ENCODE measurements around the gene TBX4. TPM values are rescaled to one million over a fixed set of nuclear protein-coding genes. Genes with fewer than 3 reads are reported as not detected.

TBX4 gene
- total RNA-seq, 2 donors from 2014 or later, result not detected

GRCh38 chr17:61460796-61461585 lies 8.8 kb downstream of the TBX4 start:
- ATAC-seq (replicated peaks), result no peak
- Mint-ChIP-seq H3K36me3 (ENCODE audit: low read depth) (no peaks in the 10 kb centered on the region), H3K27ac (no peak overlapping the region), H3K4me3 (no peak overlapping the region), H3K4me1 (no peaks in the 10 kb centered on the region), H3K9me3 (no peaks in the 10 kb centered on the region), H3K27me3 (peaks cover 71% of the 10 kb centered on the region)

GRCh38 chr17:61461586-61461966 lies 9.4 kb downstream of the TBX4 start:
- Mint-ChIP-seq H3K27ac (no peak overlapping the region), H3K36me3 (ENCODE audit: low read depth) (no peaks in the 10 kb centered on the region), H3K4me3 (no peak overlapping the region), H3K9me3 (no peaks in the 10 kb centered on the region), H3K4me1 (no peaks in the 10 kb centered on the region), H3K27me3 (peaks cover 73% of the 10 kb centered on the region)
- no peak for ATAC-seq (replicated peaks)

- no peaks in the 10 kb centered on the region for H3K4me1 Mint-ChIP-seq
- H3K4me3 Mint-ChIP-seq, result no peak overlapping the region
- H3K27ac Mint-ChIP-seq, result no peak overlapping the region
- peaks cover 71% of the 10 kb centered on the region for H3K27me3 Mint-ChIP-seq
- no peak for ATAC-seq (replicated peaks)
- no peaks in the 10 kb centered on the region for H3K36me3 Mint-ChIP-seq (ENCODE audit: low read depth)
- H3K9me3 Mint-ChIP-seq, result no peaks in the 10 kb centered on the region
Measured at GRCh38 chr17:61461967-61462718, 9.9 kb downstream of the TBX4 start.

- Mint-ChIP-seq H3K4me1 (no peaks in the 10 kb centered on the region), H3K9me3 (no peaks in the 10 kb centered on the region), H3K27me3 (peaks cover 71% of the 10 kb centered on the region), H3K36me3 (ENCODE audit: low read depth) (no peaks in the 10 kb centered on the region), H3K4me3 (no peak overlapping the region), H3K27ac (no peak overlapping the region)
- no peak for ATAC-seq (replicated peaks)
Measured at GRCh38 chr17:61462719-61463315, 10.6 kb downstream of the TBX4 start.

GRCh38 chr17:61463316-61464129 lies 11.3 kb downstream of the TBX4 start:
- no peaks in the 10 kb centered on the region for H3K36me3 Mint-ChIP-seq (ENCODE audit: low read depth)
- H3K9me3 Mint-ChIP-seq, result no peaks in the 10 kb centered on the region
- no peak overlapping the region for H3K4me3 Mint-ChIP-seq
- no peaks in the 10 kb centered on the region for H3K4me1 Mint-ChIP-seq
- peaks cover 65% of the 10 kb centered on the region for H3K27me3 Mint-ChIP-seq
- H3K27ac Mint-ChIP-seq, result no peak overlapping the region
- ATAC-seq (replicated peaks), result no peak

- H3K4me1 Mint-ChIP-seq, result no peaks in the 10 kb centered on the region
- H3K9me3 Mint-ChIP-seq, result no peaks in the 10 kb centered on the region
- ATAC-seq (replicated peaks), result no peak
- no peak overlapping the region for H3K27ac Mint-ChIP-seq
- H3K4me3 Mint-ChIP-seq, result no peak overlapping the region
- peaks cover 57% of the 10 kb centered on the region for H3K27me3 Mint-ChIP-seq
- no peaks in the 10 kb centered on the region for H3K36me3 Mint-ChIP-seq (ENCODE audit: low read depth)
Measured at GRCh38 chr17:61464130-61464842, 12.1 kb downstream of the TBX4 start.

GRCh38 chr17:61464843-61465180 lies 12.6 kb downstream of the TBX4 start:
- peaks cover 52% of the 10 kb centered on the region for H3K27me3 Mint-ChIP-seq

GRCh38 chr17:61465550-61466237 lies 13.5 kb downstream of the TBX4 start:
- no peak for ATAC-seq (replicated peaks)
- H3K4me3 Mint-ChIP-seq, result no peak overlapping the region
- no peaks in the 10 kb centered on the region for H3K9me3 Mint-ChIP-seq
- no peaks in the 10 kb centered on the region for H3K36me3 Mint-ChIP-seq (ENCODE audit: low read depth)
- H3K27ac Mint-ChIP-seq, result no peak overlapping the region
- no peaks in the 10 kb centered on the region for H3K4me1 Mint-ChIP-seq
- H3K27me3 Mint-ChIP-seq, result peaks cover 45% of the 10 kb centered on the region

More at GRCh38 chr17:61464843-61465180, 12.6 kb downstream of the TBX4 start:
- H3K4me1 Mint-ChIP-seq, result no peaks in the 10 kb centered on the region
- no peak overlapping the region for H3K4me3 Mint-ChIP-seq
- no peaks in the 10 kb centered on the region for H3K36me3 Mint-ChIP-seq (ENCODE audit: low read depth)
- no peaks in the 10 kb centered on the region for H3K9me3 Mint-ChIP-seq
- ATAC-seq (replicated peaks), result no peak
- no peak overlapping the region for H3K27ac Mint-ChIP-seq

- no peaks in the 10 kb centered on the region for H3K9me3 Mint-ChIP-seq
- no peak overlapping the region for H3K4me3 Mint-ChIP-seq
- no peak for ATAC-seq (replicated peaks)
- H3K27me3 Mint-ChIP-seq, result peaks cover 39% of the 10 kb centered on the region
- no peaks in the 10 kb centered on the region for H3K4me1 Mint-ChIP-seq
- no peak overlapping the region for H3K27ac Mint-ChIP-seq
- H3K36me3 Mint-ChIP-seq (ENCODE audit: low read depth), result no peaks in the 10 kb centered on the region
Measured at GRCh38 chr17:61466246-61466645, 14.0 kb downstream of the TBX4 start.

GRCh38 chr17:61467416-61468262 lies 15.4 kb downstream of the TBX4 start:
- no peaks in the 10 kb centered on the region for H3K9me3 Mint-ChIP-seq
- no peaks in the 10 kb centered on the region for H3K36me3 Mint-ChIP-seq (ENCODE audit: low read depth)
- no peaks in the 10 kb centered on the region for H3K4me1 Mint-ChIP-seq
- no peak overlapping the region for H3K4me3 Mint-ChIP-seq
- H3K27me3 Mint-ChIP-seq, result peaks cover 28% of the 10 kb centered on the region
- H3K27ac Mint-ChIP-seq, result no peak overlapping the region
- ATAC-seq (replicated peaks), result no peak

- peaks cover 26% of the 10 kb centered on the region for H3K27me3 Mint-ChIP-seq
- H3K27ac Mint-ChIP-seq, result no peak overlapping the region
- H3K4me1 Mint-ChIP-seq, result no peaks in the 10 kb centered on the region
- no peaks in the 10 kb centered on the region for H3K9me3 Mint-ChIP-seq
- H3K36me3 Mint-ChIP-seq (ENCODE audit: low read depth), result no peaks in the 10 kb centered on the region
- H3K4me3 Mint-ChIP-seq, result no peak overlapping the region
- ATAC-seq (replicated peaks), result no peak
Measured at GRCh38 chr17:61468263-61468907, 16.2 kb downstream of the TBX4 start.

GRCh38 chr17:61469474-61469873 lies 17.3 kb downstream of the TBX4 start:
- H3K27me3 Mint-ChIP-seq, result peaks cover 26% of the 10 kb centered on the region
- no peak overlapping the region for H3K27ac Mint-ChIP-seq
- ATAC-seq (replicated peaks), result no peak
- no peaks in the 10 kb centered on the region for H3K36me3 Mint-ChIP-seq (ENCODE audit: low read depth)
- no peaks in the 10 kb centered on the region for H3K9me3 Mint-ChIP-seq
- no peaks in the 10 kb centered on the region for H3K4me1 Mint-ChIP-seq
- no peak overlapping the region for H3K4me3 Mint-ChIP-seq
